ENCODE data around the gene DDX31.

The DDX31 gene

DNA sequence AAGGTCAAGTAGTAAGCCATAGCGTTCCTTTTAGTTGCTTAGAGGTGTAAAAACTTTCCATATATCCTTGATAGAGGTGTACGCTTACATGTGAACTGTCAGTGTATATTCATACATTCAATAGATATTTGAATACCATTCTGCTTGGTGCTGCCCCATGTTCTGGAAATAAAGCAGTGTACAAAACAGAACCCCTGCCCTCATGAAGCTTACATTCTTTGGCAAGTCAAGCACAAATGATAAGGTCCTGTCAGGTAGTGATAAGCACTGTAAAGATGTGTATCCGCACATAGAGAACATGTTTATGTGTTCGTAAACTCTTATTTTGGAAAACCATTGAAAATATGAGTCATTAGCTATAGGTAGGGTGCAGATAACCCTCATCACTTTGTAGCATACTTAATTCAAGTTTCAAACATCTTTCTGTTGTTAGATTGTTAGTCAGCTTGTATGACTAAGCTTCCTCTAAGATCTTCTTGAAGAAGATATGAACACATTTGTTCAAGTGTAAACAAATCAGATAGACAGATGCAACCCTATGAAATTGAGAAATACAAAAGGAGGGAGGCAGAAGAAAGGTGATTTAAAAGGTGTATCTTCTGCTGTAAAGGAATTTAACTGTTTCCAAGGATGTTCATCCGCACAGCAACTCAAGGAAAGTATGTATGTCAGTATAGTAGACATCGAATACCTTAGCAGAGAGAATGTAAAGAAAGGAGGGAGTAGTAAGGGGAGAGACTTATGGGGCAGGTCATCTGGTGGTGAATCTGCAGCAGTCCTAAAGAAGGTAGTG lies 2.0 kb upstream of the DDX31 start:
- no peak for TF ChIP-seq CTCF (IDR thresholded peaks at IDR 0.05)

GRCh38 chr9:132670457-132671391 lies 941 bp upstream of the DDX31 start, which contains the start of gene GTF3C4:
Gene GTF3C4 (plus strand): TSS chr9:132670464. CDS start chr9:132670599, 135 bp downstream.
- TF ChIP-seq CTCF (IDR thresholded peaks at IDR 0.05), result no peak

DNA sequence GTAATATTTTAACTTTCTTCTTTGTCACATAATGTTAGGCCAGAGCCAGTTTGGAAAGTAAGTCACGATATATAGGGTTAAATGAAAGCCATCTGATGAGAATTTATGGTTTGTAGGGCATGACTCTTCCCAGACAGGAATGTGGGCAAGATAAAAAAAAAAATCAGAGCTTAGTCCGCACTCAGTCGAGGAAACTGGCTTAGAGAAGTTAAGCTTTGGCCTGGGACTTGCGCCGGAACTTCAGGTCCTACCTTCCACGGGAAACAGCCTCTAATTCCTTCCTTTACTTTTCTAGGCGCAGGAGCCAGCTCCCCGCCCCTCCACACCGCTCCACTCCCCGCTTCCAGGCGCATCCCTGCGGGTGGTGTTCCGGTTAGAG lies 475 bp downstream of the DDX31 start:
- no peak for TF ChIP-seq CTCF (IDR thresholded peaks at IDR 0.05)

- TF ChIP-seq CTCF (IDR thresholded peaks at IDR 0.05), result no peak
Observed at GRCh38 chr9:132663851-132664250, 5.9 kb downstream of the DDX31 start.

DNA sequence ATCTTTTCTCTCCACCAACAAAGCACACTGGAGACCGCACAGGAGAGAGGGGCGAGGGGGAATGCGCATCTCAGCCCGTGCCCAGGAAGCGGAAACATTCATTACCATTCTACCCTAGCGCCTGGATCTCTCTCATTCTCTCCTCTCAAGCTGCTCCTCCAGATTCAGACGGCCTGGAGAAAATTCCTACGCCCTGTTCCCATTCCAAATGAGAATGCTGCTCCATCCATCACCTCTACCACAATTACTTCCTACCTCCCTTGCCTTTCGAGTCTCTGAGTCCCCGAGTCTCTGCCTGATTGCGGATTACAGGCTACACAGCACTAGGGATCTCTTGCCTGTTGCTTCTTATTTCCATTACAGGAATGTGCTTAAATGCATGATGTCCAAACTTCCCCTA lies 6.7 kb downstream of the DDX31 start:
- no peak for TF ChIP-seq CTCF (IDR thresholded peaks at IDR 0.05)

DNA sequence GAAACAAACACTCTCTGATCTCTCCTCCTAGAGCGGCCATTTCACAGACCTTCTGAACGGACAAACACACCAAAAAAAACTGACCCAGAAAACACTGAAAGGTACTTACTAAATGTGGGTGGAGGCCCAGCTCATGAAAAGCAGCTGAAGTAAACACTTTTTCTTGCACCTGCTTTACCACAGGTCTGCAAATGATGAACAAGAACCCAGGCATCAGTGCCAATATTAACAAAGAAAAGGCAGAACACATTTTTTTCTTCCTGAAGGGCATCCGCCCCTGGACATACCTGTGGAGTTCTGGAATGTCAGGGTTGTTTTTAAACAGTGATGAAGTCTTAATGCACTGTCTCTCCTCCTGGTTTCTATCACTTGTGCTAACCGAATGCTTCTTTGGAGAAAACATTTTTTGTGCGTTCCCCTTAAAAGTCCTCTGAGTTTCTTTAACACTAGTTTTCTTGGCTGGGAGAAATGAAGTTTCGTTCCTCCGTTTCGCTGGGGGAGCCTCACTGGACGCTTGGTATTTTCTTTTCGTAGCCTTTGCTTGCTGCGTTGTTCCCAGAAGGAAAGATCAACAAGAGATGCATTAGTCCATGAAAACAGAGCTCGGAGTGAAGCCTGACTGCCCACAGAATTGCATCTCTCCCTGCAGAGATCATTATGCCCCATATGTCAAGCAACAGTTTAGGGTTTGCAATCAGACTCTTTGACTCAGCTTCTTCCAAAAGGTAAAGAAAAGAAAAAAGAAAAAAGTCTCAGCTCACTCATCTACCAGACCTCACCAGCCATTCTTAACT lies 7.4 kb downstream of the DDX31 start:
- no peak for TF ChIP-seq CTCF (IDR thresholded peaks at IDR 0.05)

- no peak for TF ChIP-seq CTCF (IDR thresholded peaks at IDR 0.05)
Observed at GRCh38 chr9:132656299-132656698, 13.5 kb downstream of the DDX31 start.

Measured in LNCAP (cell line).